Right lobe of liver (tissue), 6 donors: ENCODE results near the gene DUSP28. TPM values are rescaled to one million over a fixed set of nuclear protein-coding genes. Genes with fewer than 3 reads are reported as not detected.
"Not testable (repeated sequence)": the region's sequence is repeated elsewhere in the genome, so short reads cannot be mapped to it uniquely, and the experiment has no call there.

ENCODE experiments used
- ATAC-seq, 4 donors: fragments of 200-7000 bp; cut with Tn5 transposase; one replicate each; pipeline ENCODE4 v1.9.1; 2020; ENCODE audit warnings: mild to moderate bottlenecking in 4 of 4, moderate library complexity in 4 of 4
- DNase-seq, 3 donors: peaks; one replicate each; pipeline ENCODE4 v3.0.0-alpha.2; 2020
- H3K27ac ChIP-seq, 3 donors: fragments of 200-600 bp; one replicate each; pipeline ENCODE4 v1.8.0; 2022
- H3K27me3 ChIP-seq, 2 donors: fragments of 200-600 bp; one replicate each; pipeline ENCODE4 v1.8.0; 2022
- H3K36me3 ChIP-seq, 4 donors: fragments of 200-600 bp; sonication (generic) in 1 of 4; one replicate each; pipeline versions ENCODE4 v1.5.1 to v1.8.0; 2017 to 2022; ENCODE audit warnings: control low read depth in 1 of 4
- H3K4me1 ChIP-seq, 4 donors: fragments of 200-600 bp; sonication (generic) in 1 of 4; one replicate each; pipeline versions ENCODE4 v1.5.1 to v1.8.0; 2017 to 2022; ENCODE audit warnings: control low read depth in 1 of 4
- H3K4me3 ChIP-seq, 3 donors: fragments of 200-600 bp; one replicate each; pipeline ENCODE4 v1.8.0; 2022
- H3K9me3 ChIP-seq, 4 donors: fragments of 200-600 bp; sonication (generic) in 1 of 4; one replicate each; pipeline versions ENCODE4 v1.5.1 to v1.8.0; 2017 to 2022; ENCODE audit warnings: control low read depth in 1 of 4
- POLR2A ChIP-seq: fragments of 450-650 bp; IDR thresholded peaks from one replicate; pipeline ENCODE4 v1.6.1; 2017; ENCODE audit warnings: antibody characterized with exemption, mild to moderate bottlenecking
- WGBS: methylation state at CpG from one replicate; pipeline ENCODE4 v1.1.6; 2018; ENCODE audit warnings: low coverage, low lambda C conversion rate; ENCODE audit not compliant: insufficient coverage; ENCODE audit errors: missing lambda C conversion rate; 5-methylcytosine and 5-hydroxymethylcytosine counted together
- intact Hi-C, 2 donors: fragments of 100-400 bp; cut with DNase I; formaldehyde crosslinking; loops; one replicate each; pipeline versions ENCODE4 v1.11.2 to v1.14.1; 2022
- total RNA-seq, 6 experiments: library from RNA; depleted of rRNA in 2 of 6; stranded (reverse); fragments of >200 nt in 2 of 6; fragmentation: NEBNext Ultra II Directional in 3 of 6; extraction: Animal tissue kit (Norgen Biotek cat#: 25700) in 3 of 6; gene quantifications; one replicate each; pipeline versions ENCODE4 v1.1.0 to v1.2.4, GENCODE V29; 2016 to 2023
- TF ChIP-seq, protein P1 (sequence below), 4 donors: fragments of 200-600 bp in 3 of 4; fragments of 450-650 bp in 1 of 4; IDR thresholded peaks; one replicate each; pipeline versions ENCODE4 v1.5.1 to v1.8.0; 2016 to 2022; ENCODE audit warnings: antibody characterized with exemption in 4 of 4, mild to moderate bottlenecking in 2 of 4
- donor health status: DM: no; HTN: yes; CAD: no.
- donor health status: DM: no; HTN: no; CAD: no.
- donor health status: DM: no; HTN: no; CAD: no.
- donor health status: DM: no; HTN: yes; CAD: no.
- donor health status: DM: no; HTN: yes; CAD: no.

Gene DUSP28
- total RNA-seq, 6 experiments from 2014 or later: 1.3 to 3.5 (median 2.1) TPM

DNA sequence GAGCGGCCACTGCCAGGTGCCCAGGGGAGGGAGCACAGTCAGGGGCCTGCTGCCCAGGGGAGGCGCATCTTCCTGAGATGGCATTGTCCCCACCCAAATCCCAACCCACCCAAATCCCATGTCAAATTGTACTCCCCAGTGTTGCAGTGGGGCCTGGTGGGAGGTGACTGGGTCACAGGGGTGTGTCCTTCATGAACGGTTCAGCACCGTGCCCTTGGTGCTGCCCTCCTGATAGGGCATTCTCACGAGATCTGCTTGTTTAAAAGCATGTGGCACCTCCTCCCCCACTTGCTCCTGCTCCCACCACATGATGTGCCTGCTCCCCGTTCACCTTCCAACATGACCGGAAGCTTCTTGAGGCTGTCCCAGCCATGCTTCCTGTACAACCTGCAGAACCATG is 30.0 kb upstream of the DUSP28 start:
- WGBS: 100% methylated on average over 5 of the region's 7 CpGs
- intact Hi-C loops: no loop called here

DNA sequence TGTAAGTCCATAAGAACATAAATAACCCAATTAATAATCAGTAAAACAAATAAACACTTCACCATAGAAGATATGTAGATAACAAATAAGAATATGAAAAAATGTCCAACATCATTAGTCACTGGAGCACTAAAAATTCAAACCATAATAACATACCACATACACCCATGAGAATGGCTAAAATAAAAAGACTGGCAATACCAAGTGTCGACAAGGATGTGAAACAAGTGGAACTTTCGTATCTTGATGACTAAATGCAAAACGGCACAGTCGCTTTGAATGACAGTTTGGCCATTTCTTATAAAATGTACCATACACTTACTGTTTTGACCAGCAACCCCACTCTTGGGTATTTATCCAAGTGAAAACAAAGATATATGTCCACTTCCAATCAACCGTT is 29.1 kb upstream of the DUSP28 start:
- Histone ChIP-seq H3K36me3 (no peaks in the 10 kb centered on the region), H3K4me3 (no peak overlapping the region), H3K9me3 (peaks cover 0 to 3% (median 0%) of the 10 kb centered on the region in 4 donors), H3K27ac (no peak overlapping the region), H3K27me3 (no peaks in the 10 kb centered on the region), H3K4me1 (no peaks in the 10 kb centered on the region)
- DNase-seq (no peak), ATAC-seq (no peak)
- TF ChIP-seq, protein P1, sequence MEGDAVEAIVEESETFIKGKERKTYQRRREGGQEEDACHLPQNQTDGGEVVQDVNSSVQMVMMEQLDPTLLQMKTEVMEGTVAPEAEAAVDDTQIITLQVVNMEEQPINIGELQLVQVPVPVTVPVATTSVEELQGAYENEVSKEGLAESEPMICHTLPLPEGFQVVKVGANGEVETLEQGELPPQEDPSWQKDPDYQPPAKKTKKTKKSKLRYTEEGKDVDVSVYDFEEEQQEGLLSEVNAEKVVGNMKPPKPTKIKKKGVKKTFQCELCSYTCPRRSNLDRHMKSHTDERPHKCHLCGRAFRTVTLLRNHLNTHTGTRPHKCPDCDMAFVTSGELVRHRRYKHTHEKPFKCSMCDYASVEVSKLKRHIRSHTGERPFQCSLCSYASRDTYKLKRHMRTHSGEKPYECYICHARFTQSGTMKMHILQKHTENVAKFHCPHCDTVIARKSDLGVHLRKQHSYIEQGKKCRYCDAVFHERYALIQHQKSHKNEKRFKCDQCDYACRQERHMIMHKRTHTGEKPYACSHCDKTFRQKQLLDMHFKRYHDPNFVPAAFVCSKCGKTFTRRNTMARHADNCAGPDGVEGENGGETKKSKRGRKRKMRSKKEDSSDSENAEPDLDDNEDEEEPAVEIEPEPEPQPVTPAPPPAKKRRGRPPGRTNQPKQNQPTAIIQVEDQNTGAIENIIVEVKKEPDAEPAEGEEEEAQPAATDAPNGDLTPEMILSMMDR (IDR thresholded peaks at IDR 0.05): no peak
- no peak for TF ChIP-seq POLR2A
- intact Hi-C loops: no loop called here
- WGBS: 96% methylated on average over 5 of the region's 5 CpGs

More for the DNA sequence above, 30.0 kb upstream of the DUSP28 start:
- Histone ChIP-seq H3K4me1 (no peaks in the 10 kb centered on the region), H3K27me3 (no peaks in the 10 kb centered on the region), H3K9me3 (peaks cover 0 to 3% (median 0%) of the 10 kb centered on the region in 4 donors), H3K4me3 (no peak overlapping the region), H3K27ac (no peak overlapping the region), H3K36me3 (no peaks in the 10 kb centered on the region)
- ATAC-seq: no peak
- TF ChIP-seq, protein P1 (IDR thresholded peaks at IDR 0.05): no peak
- no peak for TF ChIP-seq POLR2A
- DNase-seq: no peak

DNA sequence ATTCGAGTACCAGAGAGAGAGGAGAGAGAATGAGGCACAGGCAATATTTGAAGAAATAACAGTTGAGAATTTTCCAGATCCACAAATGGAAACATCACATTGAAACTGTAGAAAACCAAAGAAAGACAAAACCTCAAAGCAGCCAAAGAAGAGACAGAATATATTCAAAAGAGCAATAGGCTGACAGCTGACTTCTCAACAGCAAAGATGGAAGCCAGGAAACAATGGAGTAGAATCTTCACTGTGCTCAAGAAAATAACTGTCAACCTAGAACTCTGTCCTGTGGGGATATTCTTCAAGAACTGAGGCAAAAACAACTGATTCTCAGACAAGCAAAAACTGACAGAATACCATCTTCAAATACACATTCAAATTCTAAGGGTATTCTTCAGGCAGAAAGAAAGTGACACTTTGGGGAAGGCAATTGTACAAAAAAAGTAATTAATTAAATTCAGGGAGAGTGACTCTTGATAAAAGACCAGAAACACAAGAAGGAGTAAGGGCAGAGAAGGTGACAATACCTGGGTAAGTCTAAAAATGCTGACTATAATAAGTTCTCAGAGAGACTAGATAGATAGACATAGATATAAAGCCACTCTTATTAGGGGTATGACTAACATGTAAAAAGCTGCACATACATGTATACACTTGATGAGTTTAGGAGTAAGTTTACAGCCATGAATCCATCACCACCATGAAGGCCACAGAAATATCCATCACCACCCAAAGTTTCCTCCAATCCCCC is 28.0 kb upstream of the DUSP28 start:
- intact Hi-C loops: no loop called here
- Histone ChIP-seq H3K4me1 (no peaks in the 10 kb centered on the region), H3K27ac (no peak overlapping the region), H3K27me3 (no peaks in the 10 kb centered on the region), H3K4me3 (no peak overlapping the region), H3K9me3 (peaks cover 0 to 3% (median 0%) of the 10 kb centered on the region in 4 donors), H3K36me3 (no peaks in the 10 kb centered on the region)
- ATAC-seq (no peak), DNase-seq (no peak)
- 86% methylated on average over 1 of the region's 1 CpG for WGBS
- no peak for TF ChIP-seq POLR2A
- TF ChIP-seq, protein P1 (IDR thresholded peaks at IDR 0.05): no peak

DNA sequence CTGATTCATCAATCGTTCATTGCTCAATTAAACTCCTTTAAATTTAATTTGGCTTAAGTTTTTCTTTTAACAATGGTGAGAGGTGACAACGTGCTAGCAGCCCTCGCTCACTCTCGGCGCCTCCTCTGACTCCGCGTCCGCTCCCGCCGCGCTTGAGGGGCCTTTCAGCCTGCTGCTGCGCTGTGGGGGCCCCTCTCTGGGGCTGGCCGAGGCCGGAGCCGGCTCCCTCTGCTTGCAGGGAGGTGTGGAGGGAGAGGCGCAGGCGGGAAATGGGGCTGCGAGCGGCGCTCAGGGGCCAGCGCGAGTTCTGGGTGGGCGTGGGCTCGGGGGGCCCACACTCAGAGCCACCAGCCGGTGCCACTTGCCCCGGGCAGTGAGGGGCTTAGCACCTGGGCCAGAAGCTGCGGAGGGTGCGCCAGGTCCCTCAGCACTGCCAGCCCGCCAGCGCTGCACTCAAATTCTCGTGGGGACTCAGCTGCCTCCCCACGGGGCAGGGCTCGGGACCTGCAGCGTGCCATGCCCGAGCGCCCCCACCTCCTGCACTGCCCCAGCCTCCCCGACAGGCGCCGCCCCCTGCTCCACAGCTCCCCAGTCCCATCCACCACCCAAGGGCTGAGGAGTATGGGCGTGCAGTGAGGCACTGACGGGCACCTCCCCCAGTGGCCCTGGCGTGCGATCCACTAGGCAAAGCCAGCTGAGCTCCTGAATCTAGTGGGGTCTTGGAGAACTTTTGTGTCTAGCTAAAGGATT is 22.0 kb upstream of the DUSP28 start:
- TF ChIP-seq POLR2A: no peak
- TF ChIP-seq, protein P1 (IDR thresholded peaks at IDR 0.05): no peak
- WGBS: 96% methylated on average over 11 of the region's 43 CpGs
- intact Hi-C loops: no loop called here

DNA sequence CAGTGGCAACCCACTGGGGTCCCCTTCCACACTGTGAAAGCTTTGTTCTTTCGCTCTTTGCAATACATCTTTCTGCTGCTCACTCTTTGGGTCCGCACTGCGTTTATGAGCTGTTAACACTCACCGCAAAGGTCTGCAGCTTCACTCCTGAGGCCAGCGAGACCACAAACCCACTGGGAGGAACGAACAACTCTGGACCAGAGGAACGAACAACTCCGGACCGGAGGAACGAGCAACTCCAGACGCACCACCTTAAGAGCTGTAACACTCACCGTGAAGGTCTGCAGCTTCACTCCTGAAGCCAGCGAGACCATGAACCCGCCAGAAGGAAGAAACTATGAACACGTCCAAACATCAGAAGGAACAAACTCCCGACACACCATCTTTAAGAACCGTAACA is 21.1 kb upstream of the DUSP28 start:
- H3K27me3 ChIP-seq, H3K4me1 ChIP-seq, H3K27ac ChIP-seq, H3K9me3 ChIP-seq, DNase-seq, H3K4me3 ChIP-seq, intact Hi-C loops, ATAC-seq, H3K36me3 ChIP-seq: not testable (repeated sequence)
- 95% methylated on average over 15 of the region's 17 CpGs for WGBS

More for the DNA sequence above, 22.0 kb upstream of the DUSP28 start:
- Histone ChIP-seq H3K27ac (no peak overlapping the region), H3K4me3 (no peak overlapping the region), H3K27me3 (no peaks in the 10 kb centered on the region), H3K9me3 (no peaks in the 10 kb centered on the region), H3K36me3 (no peaks in the 10 kb centered on the region), H3K4me1 (no peaks in the 10 kb centered on the region)
- ATAC-seq: no peak
- no peak for DNase-seq
